Ureter (tissue), 1 donor: ENCODE results near the gene NXPH1. TPM values are rescaled to one million over a fixed set of nuclear protein-coding genes. Genes with fewer than 3 reads are reported as not detected.

Experiments
- DNase-seq: peaks from one replicate; pipeline ENCODE4 v3.0.0-alpha.2; 2020; ENCODE audit warnings: low spot score
- total RNA-seq: library from RNA; stranded (reverse); gene quantifications from one replicate; pipeline ENCODE4 v1.2.4, GENCODE V29; 2023
- donor health status: DM: yes; HTN: yes; CAD: no.

The NXPH1 gene
- total RNA-seq, 1 donor from 2014 or later, result not detected

- no peak for DNase-seq
Observed at GRCh38 chr7:8590225-8590624, 156.8 kb downstream of the NXPH1 start.

GRCh38 chr7:8590791-8591190 is 157.4 kb downstream of the NXPH1 start:
- DNase-seq, result no peak

DNA sequence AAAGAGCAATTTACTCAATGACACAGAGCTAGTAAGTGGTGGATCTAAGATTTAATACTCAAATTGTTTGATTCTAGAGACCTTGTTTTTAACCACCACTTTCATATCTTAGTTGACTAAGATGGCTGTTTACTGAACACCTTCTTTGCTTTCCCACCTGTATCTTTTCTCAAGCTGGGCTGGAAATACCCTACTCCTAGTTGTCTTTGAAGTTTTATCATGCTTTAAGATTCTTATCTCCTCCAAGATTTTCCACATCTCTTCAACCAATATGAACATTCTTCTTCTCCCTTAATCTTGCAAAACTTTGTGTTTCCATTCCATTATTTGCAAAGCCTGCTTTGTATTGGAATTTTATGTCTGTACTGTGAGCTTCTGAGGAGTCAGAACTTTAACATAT is 157.9 kb downstream of the NXPH1 start:
- no peak for DNase-seq

DNA sequence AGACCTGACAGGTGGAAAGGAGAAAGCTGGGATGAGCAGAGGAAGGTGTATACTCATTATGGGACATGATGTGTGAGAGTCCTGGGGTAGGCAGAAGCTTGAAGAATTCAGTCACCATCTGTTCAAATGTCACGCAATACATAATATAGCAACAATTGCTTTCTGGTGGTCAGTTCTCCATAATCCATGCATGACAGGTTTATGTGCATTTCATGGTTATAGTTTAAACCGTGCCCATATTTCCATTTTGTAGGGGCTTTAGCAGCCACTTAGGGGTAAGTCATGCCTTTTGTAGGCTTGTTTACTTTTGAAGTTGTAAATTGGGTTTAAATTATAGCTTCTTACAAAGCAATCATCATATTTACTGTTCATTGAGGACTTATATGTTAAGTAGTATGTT is 158.8 kb downstream of the NXPH1 start:
- DNase-seq, result no peak

DNA sequence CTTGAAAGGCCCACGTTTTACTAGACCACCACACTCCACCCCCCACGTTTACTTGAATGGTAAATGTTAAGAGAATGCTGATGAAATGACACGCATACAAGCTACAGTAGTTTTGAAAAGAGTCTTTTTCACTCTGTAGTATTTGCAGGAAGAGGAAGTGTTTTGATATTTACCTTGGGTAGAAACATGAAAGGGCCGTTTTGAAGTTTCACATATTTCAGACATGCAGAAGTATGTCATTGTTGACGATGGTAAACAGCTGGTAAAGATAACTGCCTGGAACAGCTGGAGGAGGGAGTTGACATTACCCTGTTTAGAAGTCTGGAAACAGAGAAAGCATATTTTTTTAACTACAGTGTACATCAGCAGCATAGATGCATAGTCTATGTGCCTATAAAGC is 160.7 kb downstream of the NXPH1 start:
- no peak for DNase-seq

DNA sequence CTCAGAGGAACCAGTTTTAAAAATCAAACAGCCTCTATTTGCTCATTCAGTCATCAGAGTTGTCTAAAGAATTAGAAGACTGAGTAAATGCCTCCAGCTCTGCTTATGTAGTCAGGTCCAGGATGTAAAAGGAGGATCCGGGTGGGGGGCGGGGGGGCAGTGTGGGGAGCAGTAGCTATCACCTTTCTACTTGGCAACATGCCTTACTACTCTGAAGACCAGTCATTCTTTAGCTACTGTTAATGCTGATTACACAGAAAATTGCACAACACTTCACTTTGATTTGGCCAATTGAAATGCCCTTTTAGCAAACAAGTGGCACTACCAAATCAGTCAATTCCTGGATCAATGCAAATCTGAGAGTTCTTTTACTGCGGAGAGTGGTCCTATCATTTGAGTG is 164.2 kb downstream of the NXPH1 start:
- no peak for DNase-seq

GRCh38 chr7:8601121-8601520 is 167.7 kb downstream of the NXPH1 start:
- DNase-seq, result no peak

DNA sequence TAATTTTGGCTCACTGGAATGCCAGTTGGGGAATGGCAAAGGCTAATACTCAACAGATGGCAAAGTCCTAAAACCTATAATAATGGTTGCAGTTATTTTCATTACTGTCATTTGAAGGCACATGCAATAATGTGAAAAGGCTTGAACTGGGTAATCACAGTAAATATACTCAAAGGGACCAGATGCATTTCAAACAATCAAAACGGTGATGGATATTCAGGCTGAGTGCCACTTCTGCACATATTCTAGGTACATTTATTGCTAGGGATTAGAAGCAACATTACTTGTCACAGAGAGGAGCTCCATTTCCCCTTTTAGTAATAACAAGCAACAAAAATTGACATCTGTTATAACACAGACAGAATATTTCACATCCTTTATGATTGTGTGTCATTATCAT is 171.8 kb downstream of the NXPH1 start:
- DNase-seq, result no peak

DNA sequence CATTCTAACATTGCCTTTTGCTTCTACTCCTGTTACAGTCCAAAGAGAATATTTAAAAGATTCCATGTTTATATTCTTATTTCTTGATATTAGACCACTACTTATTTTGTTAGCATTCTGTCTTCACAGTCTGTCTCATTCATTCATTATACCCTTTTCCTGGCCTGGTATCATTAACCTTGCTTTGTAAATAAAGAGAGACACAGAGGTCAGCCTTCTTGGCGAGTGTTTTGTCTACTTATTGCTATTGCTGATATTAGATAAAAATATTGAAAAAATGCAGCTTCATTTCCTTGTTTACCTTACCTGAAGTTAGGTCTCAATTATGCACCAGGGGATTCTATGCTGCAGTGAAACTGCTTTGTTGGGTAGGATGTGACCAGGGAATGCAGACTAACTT is 179.2 kb downstream of the NXPH1 start:
- DNase-seq, result no peak

DNA sequence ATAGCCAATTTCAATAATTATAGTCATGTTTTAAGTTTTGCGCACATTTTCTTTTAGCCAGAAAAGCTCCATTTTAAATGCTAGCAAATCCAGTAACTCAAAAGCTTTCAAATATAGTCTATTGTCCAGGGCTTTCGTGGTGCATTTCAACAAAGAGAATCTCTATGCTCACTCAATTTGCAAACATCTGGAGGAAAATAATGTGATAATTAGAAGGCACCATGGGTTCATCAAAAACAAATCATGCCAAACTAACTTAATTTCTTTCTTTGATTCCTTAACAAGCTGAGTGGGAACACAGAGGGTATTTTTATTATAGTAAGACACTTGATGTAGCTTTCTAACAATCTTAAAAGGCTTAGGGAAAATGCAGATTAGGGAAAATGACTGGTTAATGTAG is 179.8 kb downstream of the NXPH1 start:
- DNase-seq, result no peak

- no peak for DNase-seq
Observed at GRCh38 chr7:8615019-8615418, 181.6 kb downstream of the NXPH1 start.

GRCh38 chr7:8618441-8619070 is 185.1 kb downstream of the NXPH1 start:
- no peak for DNase-seq

DNA sequence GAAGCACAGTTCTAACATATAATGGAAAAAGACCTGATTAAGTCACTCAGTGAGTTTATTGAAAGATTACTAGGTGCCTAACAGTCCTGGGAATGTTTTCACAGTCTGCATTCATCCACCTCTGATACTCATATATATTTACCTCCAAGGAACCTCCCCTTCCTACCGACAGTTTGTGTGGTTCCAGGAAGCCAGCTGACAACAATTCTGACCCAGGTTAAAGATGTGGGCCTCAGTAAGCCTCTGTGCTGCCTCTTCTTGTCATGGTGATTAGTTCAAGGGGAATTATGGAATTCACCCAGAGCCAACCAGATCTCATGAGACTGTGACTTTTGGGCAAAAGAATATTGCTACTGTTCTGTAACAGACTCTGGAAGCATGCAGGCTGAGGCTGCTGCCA is 186.8 kb downstream of the NXPH1 start:
- no peak for DNase-seq

GRCh38 chr7:8625612-8626011 is 192.2 kb downstream of the NXPH1 start:
- no peak for DNase-seq

- no peak for DNase-seq
Observed at GRCh38 chr7:8627325-8627724, 193.9 kb downstream of the NXPH1 start.

DNA sequence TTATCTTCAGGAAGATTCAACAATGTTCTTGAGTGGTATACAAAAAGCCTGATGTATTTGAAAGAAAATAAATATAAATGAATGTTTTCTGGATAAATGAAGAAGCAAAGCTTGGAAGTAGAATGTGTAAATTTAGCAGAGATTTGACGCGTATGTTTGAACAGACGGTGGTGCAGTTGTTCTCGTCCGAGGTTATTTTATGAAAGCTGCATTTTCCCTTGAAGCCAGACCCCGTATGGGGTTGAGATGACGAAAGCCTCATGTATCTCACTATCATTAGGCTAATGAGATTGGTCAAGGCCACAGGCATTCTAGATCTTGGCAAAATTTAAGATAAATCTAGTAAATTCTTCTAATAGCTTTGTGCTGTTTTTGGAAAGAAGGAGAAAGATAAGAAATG is 195.2 kb downstream of the NXPH1 start:
- DNase-seq, result no peak

DNA sequence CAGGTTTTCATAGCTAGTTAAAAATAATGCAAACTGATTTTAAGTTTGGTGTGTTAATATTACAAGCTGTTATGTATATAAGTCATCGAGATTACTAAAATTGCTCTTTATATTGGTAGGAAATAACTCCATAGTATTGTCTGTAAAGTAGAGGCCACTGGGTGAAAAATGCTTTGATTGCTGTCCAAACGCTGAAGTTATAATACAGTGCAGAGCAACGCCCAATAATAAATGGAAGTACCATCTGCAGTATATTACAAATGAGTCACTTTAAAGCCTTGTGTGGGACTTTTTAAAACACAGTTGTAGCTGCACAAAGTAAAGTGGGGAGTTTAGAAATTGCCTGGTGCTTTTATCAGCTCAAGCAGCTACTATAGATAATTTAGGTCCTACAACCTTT is 196.1 kb downstream of the NXPH1 start:
- no peak for DNase-seq

DNA sequence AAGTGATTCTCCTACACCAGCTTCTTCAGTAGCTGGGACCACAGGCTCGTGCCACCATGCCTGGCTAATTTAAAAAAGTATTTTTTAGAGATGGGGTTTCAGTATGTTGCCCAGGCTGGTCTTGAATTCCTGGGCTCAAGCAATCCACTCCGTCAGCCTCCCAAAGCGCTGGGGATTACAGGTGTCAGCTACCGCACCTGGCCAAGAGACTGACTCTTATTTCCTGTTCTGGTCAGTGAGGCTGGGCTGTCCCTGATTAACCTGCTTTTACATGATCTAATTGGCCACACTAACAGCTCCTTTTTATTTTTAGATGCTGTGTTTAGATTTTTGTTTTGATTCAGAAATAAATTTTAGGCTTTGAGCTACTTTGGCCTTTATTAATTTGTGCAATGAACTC is 203.9 kb downstream of the NXPH1 start:
- DNase-seq, result no peak

GRCh38 chr7:8638076-8638475 is 204.7 kb downstream of the NXPH1 start:
- no peak for DNase-seq

- DNase-seq, result no peak
Observed at GRCh38 chr7:8639668-8640067, 206.3 kb downstream of the NXPH1 start.

DNA sequence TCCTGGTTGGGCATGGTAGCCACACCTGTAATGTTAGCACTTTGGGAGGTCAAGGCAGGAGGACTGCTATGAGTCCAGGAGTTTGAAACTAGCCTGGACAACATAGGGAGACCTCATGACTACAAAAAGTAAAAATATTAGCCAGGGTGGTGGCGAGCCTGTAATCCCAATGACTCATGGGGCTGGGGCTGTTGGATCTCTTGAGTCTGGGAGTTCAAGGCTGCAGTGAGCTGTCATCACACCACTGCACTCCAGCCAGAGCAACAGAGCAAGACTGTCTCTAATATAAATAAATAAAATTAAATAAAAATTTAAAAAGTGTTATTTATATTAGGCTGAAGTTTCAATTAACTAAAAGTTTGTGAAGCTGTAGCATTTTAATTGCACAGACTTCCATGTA is 207.3 kb downstream of the NXPH1 start:
- no peak for DNase-seq

- no peak for DNase-seq
Observed at GRCh38 chr7:8668627-8669500, 235.5 kb downstream of the NXPH1 start.

GRCh38 chr7:8669501-8669851 is 236.1 kb downstream of the NXPH1 start:
- no peak for DNase-seq

- DNase-seq, result no peak
Observed at GRCh38 chr7:8684426-8684825, 251.0 kb downstream of the NXPH1 start.
